Activated naive CD4-positive, alpha-beta T cell treated with anti-CD3 and anti-CD28 coated beads, Interleukin-2, amount 10 ng/mL, durations not matched to agents 7 days and 5 days (primary cell): Measurements from ENCODE around the gene TIMM50.

Experiments used
- CTCF ChIA-PET: fragments of 350-600 bp; sonication (Branson Sonifier 250); formaldehyde crosslinking; loops from one replicate; lab custom pipeline; 2021; ENCODE audit warnings: antibody characterized with exemption; lab: Charles Lee
- DNase-seq: peaks from one replicate; pipeline ENCODE4 v3.0.0-alpha.2; 2020
- H3K27ac Mint-ChIP-seq: one replicate; pipeline ENCODE4 v1.8.0; 2021; ENCODE audit warnings: mild to moderate bottlenecking, moderate library complexity, mixed read lengths
- H3K27me3 Mint-ChIP-seq: one replicate; pipeline ENCODE4 v1.8.0; 2021; ENCODE audit warnings: mild to moderate bottlenecking, mixed read lengths
- H3K36me3 Mint-ChIP-seq: one replicate; pipeline ENCODE4 v1.8.0; 2021; ENCODE audit warnings: mixed read lengths
- H3K4me1 Mint-ChIP-seq: one replicate; pipeline ENCODE4 v1.8.0; 2021; ENCODE audit warnings: mixed read lengths
- H3K4me3 Mint-ChIP-seq: one replicate; pipeline ENCODE4 v1.8.0; 2021; ENCODE audit warnings: mild to moderate bottlenecking, moderate library complexity, mixed read lengths
- H3K9me3 Mint-ChIP-seq: one replicate; pipeline ENCODE4 v1.8.0; 2021; ENCODE audit warnings: mixed read lengths

Gene TIMM50

DNA sequence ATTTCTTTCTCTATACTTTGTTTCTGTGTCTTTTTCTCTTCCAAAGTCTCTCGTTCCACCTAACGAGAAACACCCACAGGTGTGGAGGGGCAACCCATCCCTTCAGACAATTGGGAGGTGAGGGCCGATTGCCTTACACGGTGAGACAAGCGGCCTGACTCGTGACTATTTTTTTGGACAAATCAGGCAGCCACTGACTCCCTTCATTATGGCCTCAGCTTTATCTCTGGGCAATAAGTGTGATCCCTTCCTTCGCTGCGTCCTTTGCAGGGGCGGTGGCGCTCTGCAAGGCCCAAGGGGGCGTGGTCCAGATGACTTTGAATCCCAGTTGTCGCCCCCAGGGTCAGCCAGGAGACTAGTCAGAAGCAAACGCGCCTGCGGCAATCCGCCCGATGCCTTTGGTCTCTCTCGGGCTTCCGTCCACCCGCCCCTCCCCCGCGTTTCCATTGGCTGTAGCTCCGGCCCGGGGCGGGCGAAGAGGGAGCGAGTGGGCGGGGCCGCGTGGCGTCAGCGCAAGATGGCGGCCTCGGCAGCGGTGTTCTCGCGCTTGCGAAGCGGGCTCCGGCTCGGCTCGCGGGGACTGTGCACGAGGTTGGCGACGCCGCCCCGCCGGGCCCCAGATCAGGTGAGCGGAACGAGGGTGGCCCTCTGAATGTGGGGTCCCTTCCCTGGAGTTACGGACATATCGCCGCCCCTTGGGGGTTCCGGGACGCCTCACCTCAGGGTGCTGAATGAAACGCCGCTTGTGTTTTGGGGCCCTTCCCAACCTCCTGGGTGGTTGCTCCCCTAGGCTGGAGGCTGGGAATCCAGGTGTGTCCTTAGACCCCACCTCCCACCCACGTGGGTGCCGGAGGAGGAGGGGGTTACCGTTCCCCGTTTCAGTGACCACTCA is at the start of gene TIMM50:
Gene TIMM50, plus strand, starts transcription at position 502 of the 892 bp plus-strand sequence. Its CDS starts 16 bp downstream, at position 518.
- Mint-ChIP-seq H3K9me3 (no peaks in the 10 kb centered on the region), H3K27me3 (no peaks in the 10 kb centered on the region), H3K36me3 (peaks cover 7% of the 10 kb centered on the region), H3K4me3 (peak within 1 kb of the TSS; percentile 88), H3K27ac (peak within 1 kb of the TSS; percentile 88), H3K4me1 (peaks cover 31% of the 10 kb centered on the region)
- CTCF ChIA-PET = no interaction called here
- peak; percentile 99 for DNase-seq

DNA sequence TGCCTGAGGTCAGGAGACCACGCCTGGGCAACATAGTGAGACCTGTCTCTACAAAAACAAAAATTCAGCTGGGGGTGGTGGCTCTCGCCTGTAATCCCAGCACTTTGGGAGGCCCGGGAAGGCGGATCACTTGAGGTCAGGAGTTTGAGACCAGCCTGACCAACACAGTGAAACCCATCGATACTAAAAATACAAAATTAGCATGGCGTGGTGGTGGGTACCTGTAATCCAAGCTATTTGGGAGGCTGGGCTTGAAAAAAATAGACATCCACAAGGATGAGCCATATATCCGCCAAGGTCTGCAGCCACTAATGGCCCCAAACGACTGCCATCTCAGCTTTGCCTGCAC is 48.0 kb upstream of the TIMM50 start:
- Mint-ChIP-seq H3K36me3 (peaks cover 37% of the 10 kb centered on the region), H3K27me3 (peaks cover 17% of the 10 kb centered on the region), H3K4me3 (no peak overlapping the region), H3K9me3 (no peaks in the 10 kb centered on the region), H3K27ac (peak overlapping the region; percentile 49), H3K4me1 (peaks cover 57% of the 10 kb centered on the region)
- CTCF ChIA-PET = interaction anchor here (1.0 to 2.0 kb wide), 2 partner anchors 19 to 35 kb away, joined by 3 to 4 read pairs; no protein-coding TSS in a partner anchor
- no peak for DNase-seq

- peaks cover 37% of the 10 kb centered on the region for H3K36me3 Mint-ChIP-seq
- DNase-seq = no peak
- H3K4me1 Mint-ChIP-seq = peaks cover 57% of the 10 kb centered on the region
- no peak overlapping the region for H3K27ac Mint-ChIP-seq
- CTCF ChIA-PET = no interaction called here
- H3K27me3 Mint-ChIP-seq = peaks cover 18% of the 10 kb centered on the region
- H3K4me3 Mint-ChIP-seq = peak overlapping the region; percentile 18
- H3K9me3 Mint-ChIP-seq = no peaks in the 10 kb centered on the region
These were observed 47.1 kb upstream of the TIMM50 start for GRCh38 chr19:39433480-39434079.

GRCh38 chr19:39434123-39435076 is 46.2 kb upstream of the TIMM50 start:
- no peaks in the 10 kb centered on the region for H3K9me3 Mint-ChIP-seq
- H3K4me1 Mint-ChIP-seq = peaks cover 57% of the 10 kb centered on the region
- peak overlapping the region; percentile 99 for H3K27ac Mint-ChIP-seq
- no peak for DNase-seq
- H3K27me3 Mint-ChIP-seq = peaks cover 18% of the 10 kb centered on the region
- peaks cover 37% of the 10 kb centered on the region for H3K36me3 Mint-ChIP-seq
- CTCF ChIA-PET = interaction anchor here (0.8 to 1.8 kb wide), 4 partner anchors 10 to 75 kb away, joined by 3 to 8 read pairs (median 4); partner anchors contain the start of gene PLEKHG2
- H3K4me3 Mint-ChIP-seq = peak overlapping the region; percentile 100

GRCh38 chr19:39435499-39436349 is 44.9 kb upstream of the TIMM50 start, which contains the start of gene RPS16:
RPS16 (minus strand) TSS chr19:39435949; CDS start chr19:39435895, 54 bp downstream.
- peaks cover 61% of the 10 kb centered on the region for H3K4me1 Mint-ChIP-seq

DNA sequence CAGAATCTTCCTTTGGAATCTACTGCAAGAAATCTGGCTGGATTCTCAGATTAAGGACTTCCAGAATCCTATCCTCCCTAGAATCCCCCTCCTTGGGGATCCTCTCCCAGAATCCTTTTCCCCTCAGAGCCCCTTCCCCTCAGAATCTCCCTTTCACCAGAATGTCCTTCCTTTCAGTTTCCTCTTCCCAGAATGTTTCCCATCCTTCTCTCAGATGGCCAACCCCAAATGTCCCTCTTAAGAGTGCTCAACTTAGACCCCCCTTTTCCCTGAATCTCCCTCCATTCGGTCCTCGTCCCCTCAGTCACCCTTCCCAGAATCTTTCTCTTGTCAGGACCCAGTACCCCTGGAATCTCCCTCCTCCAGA is 44.3 kb upstream of the TIMM50 start:
- Mint-ChIP-seq H3K36me3 (peaks cover 34% of the 10 kb centered on the region), H3K4me1 (peaks cover 57% of the 10 kb centered on the region), H3K27ac (peak overlapping the region; percentile 99), H3K27me3 (peaks cover 18% of the 10 kb centered on the region), H3K9me3 (no peaks in the 10 kb centered on the region), H3K4me3 (peak overlapping the region; percentile 100)
- DNase-seq = no peak
- CTCF ChIA-PET = interaction anchor here (0.9 to 1.8 kb wide), 6 partner anchors 12 to 96 kb away, joined by 3 to 8 read pairs (median 4); partner anchors contain the start of genes EID2B and PLEKHG2

More at GRCh38 chr19:39435499-39436349, 44.9 kb upstream of the TIMM50 start, which contains the start of gene RPS16:
- H3K9me3 Mint-ChIP-seq = no peaks in the 10 kb centered on the region
- CTCF ChIA-PET = interaction anchor here (0.8 to 1.8 kb wide), 10 partner anchors 12 to 97 kb away, joined by 3 to 8 read pairs (median 3); partner anchors contain the start of genes EID2B and PLEKHG2
- peaks cover 36% of the 10 kb centered on the region for H3K36me3 Mint-ChIP-seq
- peak within 1 kb of the TSS; percentile 100 for H3K4me3 Mint-ChIP-seq
- H3K27ac Mint-ChIP-seq = peak within 1 kb of the TSS; percentile 99
- peaks cover 18% of the 10 kb centered on the region for H3K27me3 Mint-ChIP-seq
- DNase-seq = peak; percentile 99

DNA sequence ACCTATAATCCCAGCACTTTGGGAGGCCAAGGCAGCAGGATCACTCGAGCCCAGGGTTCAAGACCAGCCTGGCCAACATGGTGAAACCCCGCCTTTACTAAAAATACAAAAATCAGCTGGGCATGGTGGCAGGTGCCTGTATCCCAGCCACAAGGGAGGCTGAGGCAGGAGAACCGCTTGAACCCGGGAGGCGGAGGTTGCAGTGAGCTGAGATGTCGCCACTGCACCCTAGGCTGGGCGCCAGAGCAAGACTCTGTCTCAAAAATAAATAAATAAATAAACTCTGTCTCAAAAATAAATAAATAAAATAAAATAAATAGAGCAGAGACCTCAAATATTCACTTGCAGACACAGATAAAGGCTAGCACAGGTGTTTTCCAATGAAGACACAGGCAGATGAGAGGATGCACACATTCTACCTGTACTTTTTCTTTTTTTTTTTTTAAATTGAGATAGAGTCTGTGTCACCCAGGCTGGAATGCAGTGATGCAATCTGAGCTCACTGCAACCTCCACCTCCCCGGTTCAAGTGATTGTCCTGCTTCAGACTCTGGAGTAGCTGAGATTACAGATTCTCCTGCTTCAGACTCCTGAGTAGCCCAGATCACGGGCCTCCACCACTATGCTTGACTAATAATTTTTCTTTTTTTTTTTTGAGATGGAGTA is 42.2 kb upstream of the TIMM50 start:
- no peak overlapping the region for H3K27ac Mint-ChIP-seq
- no peaks in the 10 kb centered on the region for H3K9me3 Mint-ChIP-seq
- no peak for DNase-seq
- H3K4me1 Mint-ChIP-seq = peaks cover 46% of the 10 kb centered on the region
- H3K27me3 Mint-ChIP-seq = peaks cover 18% of the 10 kb centered on the region
- no peak overlapping the region for H3K4me3 Mint-ChIP-seq
- peaks cover 24% of the 10 kb centered on the region for H3K36me3 Mint-ChIP-seq
- CTCF ChIA-PET = interaction anchor here (0.7 to 4.3 kb wide), 2 partner anchors 95 to 110 kb away, joined by 6 to 53 read pairs; partner anchors contain the start of gene EID2B

- no peak for DNase-seq
- Mint-ChIP-seq H3K4me1 (peaks cover 54% of the 10 kb centered on the region), H3K27me3 (no peaks in the 10 kb centered on the region), H3K27ac (peak overlapping the region; percentile 93), H3K4me3 (peak overlapping the region; percentile 86), H3K9me3 (no peaks in the 10 kb centered on the region), H3K36me3 (peaks cover 34% of the 10 kb centered on the region)
- CTCF ChIA-PET = no interaction called here
These were observed 35.9 kb upstream of the TIMM50 start for GRCh38 chr19:39444598-39445195.

GRCh38 chr19:39445196-39446111 is 35.2 kb upstream of the TIMM50 start, which contains the start of gene SUPT5H:
SUPT5H (plus strand) TSS chr19:39445582; CDS start chr19:39445891, 309 bp downstream.
- CTCF ChIA-PET = interaction anchor here (0.6 to 1.3 kb wide), 2 partner anchors 88 to 635 kb away, joined by 3 to 5 read pairs; partner anchors contain the start of gene EID2B
- peaks cover 54% of the 10 kb centered on the region for H3K4me1 Mint-ChIP-seq
- peak within 1 kb of the TSS; percentile 86 for H3K4me3 Mint-ChIP-seq
- peak; percentile 99 for DNase-seq
- H3K9me3 Mint-ChIP-seq = no peaks in the 10 kb centered on the region
- peak within 1 kb of the TSS; percentile 93 for H3K27ac Mint-ChIP-seq
- H3K27me3 Mint-ChIP-seq = no peaks in the 10 kb centered on the region
- H3K36me3 Mint-ChIP-seq = peaks cover 34% of the 10 kb centered on the region

- Mint-ChIP-seq H3K4me1 (peaks cover 55% of the 10 kb centered on the region), H3K27me3 (no peaks in the 10 kb centered on the region), H3K27ac (peak overlapping the region; percentile 93), H3K36me3 (peaks cover 37% of the 10 kb centered on the region), H3K4me3 (peak overlapping the region; percentile 86), H3K9me3 (no peaks in the 10 kb centered on the region)
- CTCF ChIA-PET = interaction anchor here (1.3 kb wide), 1 partner anchor 86 kb away, joined by 5 read pairs; the partner anchor contains the start of gene EID2B
- DNase-seq = no peak
These were observed 34.1 kb upstream of the TIMM50 start for GRCh38 chr19:39446365-39447084.
